Urinary bladder (tissue), 4 donors: Measurements from ENCODE around the gene KIF2B. TPM values are rescaled to one million over a fixed set of nuclear protein-coding genes. Genes with fewer than 3 reads are reported as not detected.

Experiments
- DNase-seq: peaks from one replicate; pipeline ENCODE4 v3.0.0-alpha.2; 2015; ENCODE audit errors: extremely low spot score
- H3K27ac ChIP-seq: one replicate; pipeline ENCODE4 v1.5.1; 2013; ENCODE audit warnings: low read depth, mild to moderate bottlenecking, moderate library complexity
- H3K36me3 ChIP-seq: one replicate; pipeline ENCODE4 v1.6.1; 2013; ENCODE audit warnings: mild to moderate bottlenecking, moderate library complexity; ENCODE audit not compliant: insufficient read depth
- H3K4me1 ChIP-seq: one replicate; pipeline ENCODE4 v1.6.1; 2013; ENCODE audit warnings: mild to moderate bottlenecking, moderate library complexity; ENCODE audit not compliant: insufficient read depth
- H3K4me3 ChIP-seq: one replicate; pipeline ENCODE4 v1.5.1; 2013; ENCODE audit warnings: low read depth, low read length
- WGBS: extraction: QIAGEN DNeasy Blood & Tissue Kit; methylation state at CpG from one replicate; pipeline ENCODE4 v1.1.7; 2013; 5-methylcytosine and 5-hydroxymethylcytosine counted together
- polyA plus RNA-seq: library from polyadenylated mRNA; stranded (reverse); fragments of 200-250 nt; gene quantifications from one replicate; pipeline ENCODE4 v1.2.3, GENCODE V29; 2013
- total RNA-seq: library from RNA; depleted of rRNA; stranded (reverse); fragments of >200 nt; gene quantifications from one replicate; pipeline ENCODE4 v1.2.3, GENCODE V29; 2014
- donor health status: healthy with polysubstance abuse.
- donor health status: healthy.

KIF2B gene, protein sequence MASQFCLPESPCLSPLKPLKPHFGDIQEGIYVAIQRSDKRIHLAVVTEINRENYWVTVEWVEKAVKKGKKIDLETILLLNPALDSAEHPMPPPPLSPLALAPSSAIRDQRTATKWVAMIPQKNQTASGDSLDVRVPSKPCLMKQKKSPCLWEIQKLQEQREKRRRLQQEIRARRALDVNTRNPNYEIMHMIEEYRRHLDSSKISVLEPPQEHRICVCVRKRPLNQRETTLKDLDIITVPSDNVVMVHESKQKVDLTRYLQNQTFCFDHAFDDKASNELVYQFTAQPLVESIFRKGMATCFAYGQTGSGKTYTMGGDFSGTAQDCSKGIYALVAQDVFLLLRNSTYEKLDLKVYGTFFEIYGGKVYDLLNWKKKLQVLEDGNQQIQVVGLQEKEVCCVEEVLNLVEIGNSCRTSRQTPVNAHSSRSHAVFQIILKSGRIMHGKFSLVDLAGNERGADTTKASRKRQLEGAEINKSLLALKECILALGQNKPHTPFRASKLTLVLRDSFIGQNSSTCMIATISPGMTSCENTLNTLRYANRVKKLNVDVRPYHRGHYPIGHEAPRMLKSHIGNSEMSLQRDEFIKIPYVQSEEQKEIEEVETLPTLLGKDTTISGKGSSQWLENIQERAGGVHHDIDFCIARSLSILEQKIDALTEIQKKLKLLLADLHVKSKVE
- total RNA-seq, result not detected
- polyA plus RNA-seq, result not detected

DNA sequence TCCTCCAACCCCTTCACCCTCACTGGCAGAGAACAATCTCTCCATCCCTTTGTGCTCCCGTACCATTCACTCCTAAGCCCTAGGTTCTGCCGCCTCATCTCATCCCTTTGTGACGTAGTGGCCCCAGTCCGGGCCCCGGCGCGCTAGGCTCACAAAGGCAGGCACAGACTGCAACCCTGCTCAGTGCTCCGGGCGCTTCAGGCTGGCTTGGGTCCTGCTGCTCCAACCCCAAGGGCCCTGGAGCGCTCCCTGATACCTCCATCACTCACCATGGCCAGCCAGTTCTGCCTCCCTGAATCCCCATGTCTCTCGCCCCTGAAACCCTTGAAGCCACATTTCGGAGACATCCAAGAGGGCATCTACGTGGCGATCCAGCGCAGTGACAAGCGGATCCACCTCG lies at the start of gene KIF2B:
Gene KIF2B (plus strand): TSS at position 164 of the 400 bp plus-strand sequence. CDS start 107 bp downstream, at position 271.
- H3K4me1 ChIP-seq, result no peaks in the 10 kb centered on the region
- no peaks in the 10 kb centered on the region for H3K36me3 ChIP-seq
- H3K4me3 ChIP-seq, result no peak within 1 kb of the TSS
- WGBS, result 90% methylated on average over 17 of the region's 17 CpGs
- no peak within 1 kb of the TSS for H3K27ac ChIP-seq
- no peak for DNase-seq

DNA sequence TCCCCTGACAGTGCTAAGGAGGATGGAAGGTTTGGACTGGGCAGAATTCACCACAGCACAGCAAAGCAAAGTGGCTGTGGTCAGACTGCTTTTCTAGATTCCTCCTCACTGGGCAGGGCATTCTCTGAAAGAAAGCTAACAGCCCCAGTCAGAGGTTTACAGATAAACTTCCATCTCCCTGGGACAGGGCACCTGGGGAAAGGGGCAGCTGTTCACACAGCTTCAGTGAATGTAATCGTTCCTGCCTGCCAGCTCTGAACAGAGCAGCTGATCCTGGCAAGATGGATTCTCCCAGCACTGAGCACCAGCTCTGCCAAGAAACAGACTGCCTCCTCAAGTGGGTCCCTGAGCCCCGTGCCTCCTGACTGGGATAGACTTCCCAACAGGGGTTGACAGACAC lies 42.4 kb upstream of the KIF2B start:
- Histone ChIP-seq H3K36me3 (no peaks in the 10 kb centered on the region), H3K4me3 (no peak overlapping the region), H3K4me1 (no peaks in the 10 kb centered on the region), H3K27ac (no peak overlapping the region)
- no peak for DNase-seq
- WGBS, result 71% methylated on average over 2 of the region's 2 CpGs

DNA sequence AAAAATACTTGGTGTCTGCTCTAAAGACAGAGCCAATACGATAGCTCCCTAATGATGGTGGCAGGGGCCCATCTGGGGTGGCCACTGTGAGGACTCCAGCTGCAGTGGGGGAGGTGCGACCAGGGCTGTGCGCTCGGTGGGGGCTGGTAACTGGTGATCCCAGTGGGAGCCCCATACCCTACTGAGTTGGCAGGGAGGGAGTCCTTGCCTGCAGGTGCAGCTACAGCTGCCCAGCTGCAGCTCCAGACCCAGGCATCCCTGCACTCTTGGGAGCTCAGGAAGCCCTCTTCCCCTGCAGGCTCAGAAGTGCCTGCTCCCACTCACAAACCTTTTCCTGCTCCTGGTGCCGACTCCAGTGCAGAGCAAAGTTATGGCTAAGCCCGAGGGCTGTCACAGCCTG lies 31.2 kb upstream of the KIF2B start:
- no peaks in the 10 kb centered on the region for H3K36me3 ChIP-seq
- DNase-seq, result no peak
- 89% methylated on average over 6 of the region's 6 CpGs for WGBS
- no peak overlapping the region for H3K4me3 ChIP-seq
- no peaks in the 10 kb centered on the region for H3K4me1 ChIP-seq
- no peak overlapping the region for H3K27ac ChIP-seq

DNA sequence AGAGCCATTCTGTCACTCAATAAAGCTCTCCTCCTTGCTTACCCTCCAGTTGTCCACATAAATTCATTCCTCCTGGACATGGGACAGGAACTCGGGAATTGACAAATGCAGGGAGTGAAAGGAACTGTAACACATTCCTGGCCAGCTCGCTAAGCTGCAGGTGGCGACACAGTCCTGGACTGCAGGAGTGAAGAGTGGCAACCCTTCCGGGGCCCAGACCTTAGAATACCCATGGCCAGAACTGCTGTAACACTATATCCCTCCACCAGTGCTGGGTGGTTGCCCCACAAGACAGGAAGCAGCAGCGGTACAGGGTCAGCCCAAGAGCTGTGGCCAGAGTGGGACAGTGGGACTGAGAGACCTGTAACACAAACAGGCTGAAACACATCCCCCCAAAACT lies 30.3 kb upstream of the KIF2B start:
- no peak overlapping the region for H3K27ac ChIP-seq
- H3K36me3 ChIP-seq, result no peaks in the 10 kb centered on the region
- H3K4me1 ChIP-seq, result no peaks in the 10 kb centered on the region
- 92% methylated on average over 5 of the region's 5 CpGs for WGBS
- DNase-seq, result no peak
- H3K4me3 ChIP-seq, result no peak overlapping the region

DNA sequence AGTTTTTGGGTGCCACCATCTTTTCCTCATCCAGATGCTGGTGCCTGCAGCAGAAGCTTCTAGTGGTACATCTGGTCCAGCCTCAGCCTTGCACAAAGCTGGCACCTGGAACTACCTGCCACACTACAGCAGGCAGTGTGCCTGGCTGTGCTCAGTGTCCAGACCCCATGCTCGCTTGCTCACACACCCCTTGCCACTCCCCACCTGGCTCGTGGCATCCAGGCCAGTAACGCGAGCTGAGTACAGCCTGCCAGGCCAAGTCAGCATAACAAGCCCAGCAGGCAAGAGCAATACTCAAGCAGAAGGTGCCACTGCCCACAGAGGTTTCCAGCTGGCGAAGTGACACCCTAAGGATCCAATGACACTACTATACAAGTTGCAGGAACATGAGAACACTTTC lies 29.7 kb upstream of the KIF2B start:
- no peak for DNase-seq

DNA sequence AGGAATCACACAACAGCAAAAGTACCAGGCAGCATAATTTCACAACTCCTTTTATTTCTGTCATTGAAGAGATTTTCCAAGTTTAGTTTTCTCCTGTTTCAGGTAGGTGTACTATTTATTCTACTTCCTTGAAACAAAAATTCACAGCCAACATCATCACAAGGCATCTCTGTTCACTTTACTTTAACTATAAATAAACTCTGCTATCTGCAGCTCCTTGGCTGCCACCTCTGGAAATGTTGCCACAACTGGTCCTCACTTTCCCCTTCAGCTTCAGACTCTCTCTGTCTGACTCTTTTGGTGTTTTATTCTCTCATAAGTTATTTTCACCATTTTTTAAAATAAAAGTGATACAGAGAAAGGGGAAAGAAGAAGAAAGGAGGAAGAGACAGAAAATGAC lies 27.9 kb upstream of the KIF2B start:
- no peaks in the 10 kb centered on the region for H3K36me3 ChIP-seq
- H3K4me3 ChIP-seq, result no peak overlapping the region
- H3K4me1 ChIP-seq, result no peaks in the 10 kb centered on the region
- H3K27ac ChIP-seq, result no peak overlapping the region
- DNase-seq, result no peak

More for the DNA sequence above, 29.7 kb upstream of the KIF2B start:
- WGBS, result 89% methylated on average over 5 of the region's 5 CpGs
- Histone ChIP-seq H3K4me1 (no peaks in the 10 kb centered on the region), H3K4me3 (no peak overlapping the region), H3K36me3 (no peaks in the 10 kb centered on the region), H3K27ac (no peak overlapping the region)

DNA sequence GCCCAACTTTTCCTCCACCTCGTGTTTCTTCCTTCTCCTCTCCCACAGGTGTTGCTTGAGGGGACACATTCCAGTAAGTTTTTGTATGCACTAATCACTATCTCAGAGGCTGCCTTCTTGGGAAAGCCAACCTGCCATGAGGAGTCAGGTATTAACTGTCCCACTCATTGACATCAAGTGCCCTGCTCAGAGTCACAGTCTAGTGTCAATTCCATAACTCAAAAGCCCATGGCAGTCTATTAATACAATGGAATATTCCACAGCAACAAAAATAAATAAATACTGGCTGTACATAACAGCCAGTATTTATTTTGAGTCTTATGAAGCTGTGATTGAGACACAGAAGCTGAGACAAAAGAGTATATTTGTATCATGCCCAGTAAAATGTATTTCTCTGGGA lies 26.1 kb upstream of the KIF2B start:
- Histone ChIP-seq H3K36me3 (no peaks in the 10 kb centered on the region), H3K27ac (no peak overlapping the region), H3K4me1 (no peaks in the 10 kb centered on the region), H3K4me3 (no peak overlapping the region)
- DNase-seq, result no peak
- WGBS, result 85% methylated on average over 1 of the region's 1 CpG

DNA sequence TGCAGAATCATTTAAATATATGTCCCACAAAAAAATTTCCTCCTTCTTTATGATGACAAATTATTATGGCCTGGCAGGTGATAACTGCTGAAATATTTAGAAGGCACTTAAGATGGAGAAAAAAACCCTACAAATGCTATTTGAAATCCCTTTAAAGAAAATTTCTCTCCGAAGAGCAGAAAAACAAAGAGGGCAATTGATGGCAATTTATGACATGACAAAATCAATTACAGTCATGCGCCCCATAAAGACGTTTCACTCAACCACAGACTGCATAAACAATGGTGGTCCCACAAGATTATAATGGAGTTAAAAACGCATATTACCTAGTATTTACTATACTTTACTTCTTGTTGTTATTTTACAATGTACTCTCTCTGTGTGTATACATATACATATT lies 25.2 kb upstream of the KIF2B start:
- Histone ChIP-seq H3K4me3 (no peak overlapping the region), H3K36me3 (no peaks in the 10 kb centered on the region), H3K4me1 (no peaks in the 10 kb centered on the region), H3K27ac (no peak overlapping the region)
- 54% methylated on average over 4 of the region's 4 CpGs for WGBS
- DNase-seq, result no peak

DNA sequence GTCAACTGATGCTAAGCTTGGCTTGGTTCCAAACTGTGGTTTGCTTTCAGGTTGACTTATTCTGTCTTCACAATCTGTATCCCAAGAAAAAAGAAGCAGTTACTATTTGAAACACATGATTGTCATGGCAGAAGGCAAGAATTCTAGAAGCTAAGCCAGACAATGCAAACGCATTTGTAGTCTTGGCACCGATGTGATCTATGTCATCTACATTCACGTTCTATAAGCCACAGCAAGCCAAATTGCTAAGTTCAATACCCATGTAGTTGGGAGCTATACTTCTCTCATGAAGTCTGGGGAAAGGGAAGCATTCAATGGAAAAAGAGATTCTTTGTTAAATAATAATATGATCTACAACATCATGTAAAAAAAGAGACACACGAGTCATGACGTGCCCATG lies 18.3 kb upstream of the KIF2B start:
- 91% methylated on average over 5 of the region's 5 CpGs for WGBS
- no peak for DNase-seq
- Histone ChIP-seq H3K27ac (no peak overlapping the region), H3K4me1 (no peaks in the 10 kb centered on the region), H3K4me3 (no peak overlapping the region), H3K36me3 (no peaks in the 10 kb centered on the region)

DNA sequence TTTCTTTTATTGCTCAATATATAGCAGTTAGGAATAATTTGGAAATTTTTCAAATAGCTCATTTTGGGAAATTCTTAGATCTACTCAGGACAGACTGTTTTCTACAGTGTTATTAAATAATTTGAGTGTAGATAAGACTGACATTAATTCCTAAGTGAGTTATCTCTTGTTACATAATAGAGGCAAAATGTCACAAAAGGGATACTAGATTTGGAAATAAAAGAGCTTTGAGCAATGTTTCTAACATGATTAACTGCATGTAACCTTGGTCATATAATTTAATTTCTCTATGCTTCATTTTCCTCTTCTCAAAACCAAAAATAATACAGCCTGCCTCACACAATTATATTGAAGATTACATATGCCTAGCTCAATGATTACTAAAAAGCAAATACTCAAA lies 16.3 kb upstream of the KIF2B start:
- H3K36me3 ChIP-seq, result no peaks in the 10 kb centered on the region

DNA sequence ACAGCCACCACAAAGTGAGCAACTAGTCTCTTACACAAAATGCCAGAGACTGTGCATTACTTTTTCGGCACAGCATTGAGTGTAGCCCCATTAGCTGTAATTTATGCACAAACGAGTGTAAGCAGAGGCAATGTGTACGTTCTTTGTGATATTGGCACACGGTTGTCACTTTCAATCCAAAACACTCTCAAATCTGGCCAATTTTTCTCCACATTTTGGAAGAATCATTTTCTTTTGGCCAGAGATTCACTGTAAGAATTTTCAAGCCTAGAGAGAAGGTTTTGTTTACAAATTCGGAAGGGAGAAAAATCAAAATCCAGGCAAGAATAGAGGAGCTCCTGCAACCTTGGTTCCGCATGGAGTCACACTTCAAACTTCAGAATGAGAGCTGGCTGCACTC lies 15.4 kb upstream of the KIF2B start:
- H3K27ac ChIP-seq, result no peak overlapping the region
- H3K4me3 ChIP-seq, result no peak overlapping the region
- H3K36me3 ChIP-seq, result no peaks in the 10 kb centered on the region
- no peaks in the 10 kb centered on the region for H3K4me1 ChIP-seq
- no peak for DNase-seq
- WGBS, result 61% methylated on average over 6 of the region's 6 CpGs

More for the DNA sequence above, 16.3 kb upstream of the KIF2B start:
- H3K4me3 ChIP-seq, result no peak overlapping the region
- H3K27ac ChIP-seq, result no peak overlapping the region
- H3K4me1 ChIP-seq, result no peaks in the 10 kb centered on the region
- DNase-seq, result no peak

DNA sequence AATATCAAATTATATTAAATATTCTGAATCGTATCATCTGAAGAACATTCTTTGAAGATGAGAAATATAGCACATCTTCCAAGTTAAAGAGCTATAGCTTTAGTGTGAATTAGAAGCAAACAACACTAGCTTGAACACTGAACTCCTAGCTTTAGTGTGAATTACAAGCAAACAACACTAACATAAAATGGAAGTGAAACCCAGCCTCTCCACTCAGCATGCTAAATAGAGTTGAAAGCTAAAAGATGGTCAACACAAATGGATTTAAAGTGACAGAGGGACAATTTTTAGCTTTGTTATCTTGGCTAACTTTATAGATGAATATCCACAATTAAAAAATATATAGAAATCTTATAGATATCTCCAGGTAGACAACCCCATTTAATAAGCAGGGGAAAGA lies 4.5 kb upstream of the KIF2B start:
- Histone ChIP-seq H3K4me1 (no peaks in the 10 kb centered on the region), H3K27ac (no peak overlapping the region), H3K36me3 (no peaks in the 10 kb centered on the region), H3K4me3 (no peak overlapping the region)
- 86% methylated on average over 1 of the region's 1 CpG for WGBS
- DNase-seq, result no peak

DNA sequence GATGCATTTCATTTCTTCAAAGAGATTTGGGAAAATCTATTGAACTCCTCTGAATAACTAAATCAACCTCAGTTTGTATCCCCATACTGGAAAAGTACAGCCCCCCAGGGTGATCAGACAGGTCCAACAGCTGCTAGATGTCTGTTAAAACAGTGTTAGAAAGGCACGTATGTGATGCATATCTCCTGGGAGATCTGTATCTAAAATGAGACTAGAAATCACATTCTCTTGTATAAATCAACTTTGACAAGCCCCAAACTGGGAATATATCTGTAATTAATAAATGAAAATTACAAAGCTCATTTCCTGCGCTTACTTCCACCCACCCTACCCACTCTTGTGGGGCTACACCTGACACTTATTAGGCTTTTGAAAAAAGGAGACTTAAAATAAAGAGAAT lies 3.8 kb upstream of the KIF2B start:
- Histone ChIP-seq H3K4me1 (no peaks in the 10 kb centered on the region), H3K27ac (no peak overlapping the region), H3K36me3 (no peaks in the 10 kb centered on the region), H3K4me3 (no peak overlapping the region)
- 75% methylated on average over 2 of the region's 2 CpGs for WGBS
- no peak for DNase-seq

DNA sequence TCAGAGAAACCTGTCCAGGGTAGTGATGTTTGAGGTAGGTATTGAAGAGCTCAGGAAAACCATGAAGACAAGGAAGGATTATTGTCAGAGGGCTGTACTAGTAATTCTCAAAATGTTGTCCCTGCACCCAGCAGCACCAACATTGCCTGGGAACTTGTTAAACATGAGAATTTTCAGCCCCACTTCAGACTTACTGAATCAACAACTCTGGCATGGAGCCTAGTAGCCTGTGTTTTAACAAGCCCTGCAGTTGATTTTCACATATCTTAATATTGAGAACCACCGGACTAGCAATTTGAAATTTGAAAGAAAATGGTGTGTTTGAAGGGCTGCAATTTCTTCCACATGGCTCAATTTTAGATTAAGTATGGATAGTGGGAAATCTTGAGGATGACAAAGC lies 2.8 kb upstream of the KIF2B start:
- Histone ChIP-seq H3K4me3 (no peak overlapping the region), H3K36me3 (no peaks in the 10 kb centered on the region), H3K4me1 (no peaks in the 10 kb centered on the region), H3K27ac (no peak overlapping the region)
- 84% methylated on average over 1 of the region's 1 CpG for WGBS
- DNase-seq, result no peak
